ENCODE results near the gene OR1I1. TPM values are rescaled to one million over a fixed set of nuclear protein-coding genes. Genes with fewer than 3 reads are reported as not detected.

The OR1I1 gene
- total and polyA plus RNA-seq, 2 of the 4 experiments (the other 2 are of a cell fraction): not detected

DNA sequence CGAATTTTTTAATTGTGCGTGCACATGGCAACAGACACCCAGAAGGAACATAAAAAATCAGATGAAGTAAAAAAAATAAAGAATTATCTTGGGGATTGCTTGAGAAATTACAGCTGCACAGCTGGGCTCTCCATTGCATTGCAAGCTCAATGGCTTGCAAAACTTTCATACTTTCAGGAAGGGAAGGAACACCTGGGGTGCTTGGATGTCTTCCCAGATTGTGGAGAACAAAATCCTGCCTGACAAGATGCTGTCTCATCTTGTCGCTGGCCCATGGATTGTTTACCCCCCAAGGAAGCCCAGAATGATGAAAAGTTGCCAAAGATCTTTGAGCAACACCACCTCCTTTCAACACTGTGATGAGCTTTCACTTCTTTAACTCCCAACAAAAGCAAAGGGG, 43.7 kb upstream of the OR1I1 start:
- ATAC-seq (ENCODE audit: low read depth) (no peak), DNase-seq (no peak)
- ChIA-PET POLR2A (ENCODE audit: unreplicated experiment) (no interaction called here), CTCF (no interaction called here)
- no peak overlapping the region for H3K4me3 ChIP-seq (ENCODE audit: insufficient read depth, low read depth, low read length)
- dilution Hi-C loops (cut with HindIII; ENCODE audit: low sequenced_read_pairs, unreplicated experiment): no loop called here
- H3K18ac ChIP-seq (ENCODE audit: low read depth, low read length): no peak overlapping the region
- in situ Hi-C loops (cut with MboI; ENCODE audit: low sequenced_read_pairs): no loop called here
- no peak overlapping the region for H3K27ac ChIP-seq (ENCODE audit: insufficient read depth, low read length)
- TF ChIP-seq BHLHE40 (IDR thresholded peaks at IDR 0.05; ENCODE audit: low read depth, low read length) (no peak), SMC3 (IDR thresholded peaks at IDR 0.05; ENCODE audit: low read depth, low read length) (no peak), MAFK (IDR thresholded peaks at IDR 0.05; ENCODE audit: low read depth, low read length) (no peak), FOS (IDR thresholded peaks at IDR 0.05; ENCODE audit: low read depth, low read length) (no peak), CEBPB (IDR thresholded peaks at IDR 0.05; ENCODE audit: low read depth, low read length) (no peak), POLR2A (IDR thresholded peaks at IDR 0.05; ENCODE audit: low read depth, low read length) (no peak)
- TF ChIP-seq, protein P1, sequence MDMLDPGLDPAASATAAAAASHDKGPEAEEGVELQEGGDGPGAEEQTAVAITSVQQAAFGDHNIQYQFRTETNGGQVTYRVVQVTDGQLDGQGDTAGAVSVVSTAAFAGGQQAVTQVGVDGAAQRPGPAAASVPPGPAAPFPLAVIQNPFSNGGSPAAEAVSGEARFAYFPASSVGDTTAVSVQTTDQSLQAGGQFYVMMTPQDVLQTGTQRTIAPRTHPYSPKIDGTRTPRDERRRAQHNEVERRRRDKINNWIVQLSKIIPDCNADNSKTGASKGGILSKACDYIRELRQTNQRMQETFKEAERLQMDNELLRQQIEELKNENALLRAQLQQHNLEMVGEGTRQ (IDR thresholded peaks at IDR 0.05; ENCODE audit: low read depth, low read length): no peak
- TF ChIP-seq, protein P2, sequence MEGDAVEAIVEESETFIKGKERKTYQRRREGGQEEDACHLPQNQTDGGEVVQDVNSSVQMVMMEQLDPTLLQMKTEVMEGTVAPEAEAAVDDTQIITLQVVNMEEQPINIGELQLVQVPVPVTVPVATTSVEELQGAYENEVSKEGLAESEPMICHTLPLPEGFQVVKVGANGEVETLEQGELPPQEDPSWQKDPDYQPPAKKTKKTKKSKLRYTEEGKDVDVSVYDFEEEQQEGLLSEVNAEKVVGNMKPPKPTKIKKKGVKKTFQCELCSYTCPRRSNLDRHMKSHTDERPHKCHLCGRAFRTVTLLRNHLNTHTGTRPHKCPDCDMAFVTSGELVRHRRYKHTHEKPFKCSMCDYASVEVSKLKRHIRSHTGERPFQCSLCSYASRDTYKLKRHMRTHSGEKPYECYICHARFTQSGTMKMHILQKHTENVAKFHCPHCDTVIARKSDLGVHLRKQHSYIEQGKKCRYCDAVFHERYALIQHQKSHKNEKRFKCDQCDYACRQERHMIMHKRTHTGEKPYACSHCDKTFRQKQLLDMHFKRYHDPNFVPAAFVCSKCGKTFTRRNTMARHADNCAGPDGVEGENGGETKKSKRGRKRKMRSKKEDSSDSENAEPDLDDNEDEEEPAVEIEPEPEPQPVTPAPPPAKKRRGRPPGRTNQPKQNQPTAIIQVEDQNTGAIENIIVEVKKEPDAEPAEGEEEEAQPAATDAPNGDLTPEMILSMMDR (conservative IDR thresholded peaks at IDR 0.05; ENCODE audit: low read depth, low read length): no peak
- H3K14ac ChIP-seq (replicated peaks; ENCODE audit: low read depth, low read length): no peak overlapping the region
- H2AFZ ChIP-seq (replicated peaks; ENCODE audit: low read length, poor library complexity): no peak overlapping the region
- H3K4me2 ChIP-seq (ENCODE audit: low read depth, low read length): no peak overlapping the region
- no peak overlapping the region for H4K5ac ChIP-seq (ENCODE audit: low read depth, low read length)
- no peak overlapping the region for H2BK5ac ChIP-seq (ENCODE audit: low read depth, low read length, poor library complexity, severe bottlenecking)
- H4K8ac ChIP-seq (ENCODE audit: low read depth in 2 of 2, low read length in 2 of 2): no peak overlapping the region
- no peaks in the 10 kb centered on the region for H3K79me1 ChIP-seq (ENCODE audit: low read depth in 1 of 2, low read length in 2 of 2)
- no peaks in the 10 kb centered on the region for H3K9me3 ChIP-seq (ENCODE audit: control insufficient read depth, insufficient read depth, low read length)
- H3K56ac ChIP-seq (ENCODE audit: extremely low read depth, insufficient read depth, low read length): no peak overlapping the region
- no TSS peak for BruUV-seq (replicated peaks)
- no peak overlapping the region for H3K9ac ChIP-seq (ENCODE audit: low read depth, low read length)
- no peak overlapping the region for H3K4ac ChIP-seq (ENCODE audit: low read depth, low read length)
- H3K9me1 ChIP-seq (ENCODE audit: insufficient read depth, low read length): no peaks in the 10 kb centered on the region
- intact Hi-C loops (cut with micrococcal nuclease): no loop called here
- H3K23ac ChIP-seq (ENCODE audit: low read depth, low read length): no peak overlapping the region
- no peak overlapping the region for H2BK15ac ChIP-seq (ENCODE audit: low read depth, low read length)
- H3K36me3 ChIP-seq (ENCODE audit: control insufficient read depth, insufficient read depth, low read length): no peaks in the 10 kb centered on the region
- no peak overlapping the region for H2BK120ac ChIP-seq (ENCODE audit: low read depth, low read length)
- no CpG with 5 or more reads among the region's 3 CpGs for WGBS, 2 experiments (ENCODE audit: extremely low coverage in 2 of 2, insufficient read length in 1 of 2)
- no peak overlapping the region for H2AK9ac ChIP-seq (replicated peaks; ENCODE audit: low read depth, low read length, poor library complexity)
- H4K91ac ChIP-seq (ENCODE audit: insufficient read depth, low read depth, low read length): no peak overlapping the region
- H3K4me1 ChIP-seq (ENCODE audit: control insufficient read depth, insufficient read depth, low read length): no peaks in the 10 kb centered on the region
- no peaks in the 10 kb centered on the region for H4K20me1 ChIP-seq (ENCODE audit: insufficient read depth, low read length)
- H3K27me3 ChIP-seq (ENCODE audit: control insufficient read depth, insufficient read depth, low read length): no peaks in the 10 kb centered on the region
- no peak overlapping the region for H2BK20ac ChIP-seq (ENCODE audit: low read depth, low read length)
- H2AK5ac ChIP-seq (ENCODE audit: low read depth, low read length): no peak overlapping the region

Measured in IMR-90 (cell line).